A673 (cell line): ENCODE results near the gene SH2B3. TPM values are rescaled to one million over a fixed set of nuclear protein-coding genes. Genes with fewer than 3 reads are reported as not detected.

Experiments
- BruUV-seq: library from RNA; stranded (reverse); fragments of 400-500 nt; replicated peaks from 2 replicates; lab custom pipeline; 2021; lab: Mats Ljungman, UMichigan
- CTCF ChIA-PET: fragments of 300-600 bp; sonication (Branson Sonifier 250); formaldehyde crosslinking; loops from one replicate; lab custom pipeline; 2022; ENCODE audit warnings: antibody characterized with exemption; lab: Charles Lee
- POLR2A ChIA-PET: fragments of 300-600 bp; sonication (Branson Sonifier 250); formaldehyde crosslinking; loops from one replicate; lab custom pipeline; 2022; ENCODE audit warnings: antibody characterized with exemption; ENCODE audit not compliant: low non-redundant PET; lab: Charles Lee
- DNase-seq: peaks from one replicate; pipeline ENCODE4 v3.0.0-alpha.2; 2015; ENCODE audit warnings: low spot score
- H3K27ac ChIP-seq: fragments of 200-600 bp; sonication (generic); 2 replicates; pipeline ENCODE4 v1.5.1; 2016; ENCODE audit warnings: mixed run types, low read depth, mild to moderate bottlenecking, mixed read lengths, antibody characterized with exemption, low read length; ENCODE audit not compliant: poor library complexity, severe bottlenecking
- H3K27me3 ChIP-seq: fragments of 200-600 bp; sonication (generic); replicated peaks from 2 replicates; pipeline ENCODE4 v1.6.1; 2017; ENCODE audit warnings: mixed run types, low read depth, mild to moderate bottlenecking, mixed read lengths, antibody characterized with exemption, low read length; ENCODE audit not compliant: insufficient read depth, poor library complexity
- H3K36me3 ChIP-seq: fragments of 200-600 bp; sonication (generic); 2 replicates; pipeline ENCODE4 v1.6.1; 2016; ENCODE audit warnings: mixed run types, mild to moderate bottlenecking, mixed read lengths, antibody characterized with exemption, low read length; ENCODE audit not compliant: insufficient read depth, poor library complexity, severe bottlenecking
- H3K4me1 ChIP-seq: fragments of 200-600 bp; sonication (generic); 2 replicates; pipeline ENCODE4 v1.6.1; 2017; ENCODE audit warnings: mixed run types, mild to moderate bottlenecking, mixed read lengths, antibody characterized with exemption, low read length; ENCODE audit not compliant: insufficient read depth, poor library complexity, severe bottlenecking
- H3K4me3 ChIP-seq: fragments of 200-600 bp; sonication (generic); 2 replicates; pipeline ENCODE4 v1.5.1; 2016; ENCODE audit warnings: low read depth, mixed run types, mild to moderate bottlenecking, mixed read lengths, low read length; ENCODE audit not compliant: poor library complexity, severe bottlenecking
- H3K9me3 ChIP-seq: fragments of 200-600 bp; sonication (generic); 2 replicates; pipeline ENCODE4 v1.6.1; 2016; ENCODE audit warnings: mixed run types, low read depth, mild to moderate bottlenecking, mixed read lengths, antibody characterized with exemption, low read length; ENCODE audit not compliant: poor library complexity, severe bottlenecking
- CTCF ChIP-seq: fragments of 300-800, 200-600 bp; sonication (generic); conservative IDR thresholded peaks from 2 replicates; pipeline ENCODE4 v1.5.1; 2017; ENCODE audit warnings: low read depth, mild to moderate bottlenecking, antibody characterized with exemption, low read length, moderate library complexity, mixed read lengths
- EZH2 ChIP-seq: fragments of 200-600 bp; sonication (generic); IDR thresholded peaks from 2 replicates; pipeline ENCODE4 v1.6.1; 2017; ENCODE audit warnings: borderline replicate concordance, low read depth, mild to moderate bottlenecking, mixed read lengths, antibody characterized with exemption, low read length; ENCODE audit not compliant: poor library complexity, severe bottlenecking
- intact Hi-C: fragments of 100-400 bp; cut with micrococcal nuclease; formaldehyde crosslinking; loops from one replicate; pipeline ENCODE4 v1.10.0; 2022; ENCODE audit not compliant: unreplicated experiment
- total RNA-seq: library from RNA; stranded (reverse); gene quantifications from 2 replicates; pipeline ENCODE4 v1.2.3, GENCODE V29; 2021

The SH2B3 gene
- total RNA-seq, 1 experiment from 2014 or later, result 133 TPM

DNA sequence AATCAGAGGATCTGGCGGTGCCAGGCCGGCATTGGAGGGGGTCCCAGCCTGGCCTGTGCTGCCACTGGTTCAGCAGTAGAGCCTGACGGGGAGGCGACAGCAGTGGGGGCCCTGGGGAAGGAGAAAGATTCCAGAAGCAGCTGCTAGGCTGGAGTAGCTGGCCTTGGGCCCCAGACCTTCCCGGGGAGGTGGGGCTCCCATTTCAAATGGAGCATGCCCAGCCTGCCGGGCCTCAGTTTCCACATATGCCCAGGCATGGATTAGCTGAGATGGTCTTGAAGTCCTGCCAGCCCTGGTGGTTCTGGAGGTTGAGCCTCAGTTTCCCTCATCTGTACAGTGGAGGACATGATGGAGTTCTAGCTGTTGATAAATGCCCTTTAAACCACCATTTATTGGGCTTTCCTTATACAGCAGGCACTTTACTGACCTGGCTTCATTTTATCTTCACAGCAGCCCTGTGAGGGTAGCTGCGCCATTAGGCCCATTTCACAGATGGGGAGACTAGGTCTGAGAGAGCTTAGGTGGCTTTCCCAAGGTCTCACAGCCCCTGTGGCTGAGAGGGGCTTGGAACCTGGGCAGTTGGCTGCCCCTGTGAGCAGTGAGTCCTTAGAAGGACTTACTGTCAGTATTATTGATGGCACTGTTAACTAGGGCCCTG is 21.8 kb downstream of the SH2B3 start:
- Histone ChIP-seq H3K9me3 (no peaks in the 10 kb centered on the region), H3K4me1 (peaks cover 55% of the 10 kb centered on the region), H3K27me3 (no peaks in the 10 kb centered on the region), H3K27ac (no peak overlapping the region), H3K36me3 (peaks cover 19% of the 10 kb centered on the region), H3K4me3 (no peak overlapping the region)
- BruUV-seq, result no TSS peak
- no peak for DNase-seq
- intact Hi-C loops, result no loop called here
- ChIA-PET POLR2A (interaction anchor here (0.7 kb wide), 1 partner anchor 14 kb away, joined by 15 read pairs; no protein-coding TSS in a partner anchor), CTCF (interaction anchor here (0.6 kb wide), 1 partner anchor 114 kb away, joined by 5 read pairs; no protein-coding TSS in a partner anchor)
- TF ChIP-seq EZH2 (no peak), CTCF (no peak)

GRCh38 chr12:111428081-111428727 is 22.5 kb downstream of the SH2B3 start:
- H3K4me3 ChIP-seq, result no peak overlapping the region
- intact Hi-C loops, result no loop called here
- CTCF ChIA-PET, result no interaction called here
- no peaks in the 10 kb centered on the region for H3K27me3 ChIP-seq
- POLR2A ChIA-PET, result no interaction called here
- DNase-seq, result no peak
- H3K4me1 ChIP-seq, result peaks cover 59% of the 10 kb centered on the region
- no peaks in the 10 kb centered on the region for H3K9me3 ChIP-seq
- no TSS peak for BruUV-seq
- H3K27ac ChIP-seq, result peak overlapping the region; percentile 59
- TF ChIP-seq EZH2 (no peak), CTCF (no peak)
- peaks cover 19% of the 10 kb centered on the region for H3K36me3 ChIP-seq

DNA sequence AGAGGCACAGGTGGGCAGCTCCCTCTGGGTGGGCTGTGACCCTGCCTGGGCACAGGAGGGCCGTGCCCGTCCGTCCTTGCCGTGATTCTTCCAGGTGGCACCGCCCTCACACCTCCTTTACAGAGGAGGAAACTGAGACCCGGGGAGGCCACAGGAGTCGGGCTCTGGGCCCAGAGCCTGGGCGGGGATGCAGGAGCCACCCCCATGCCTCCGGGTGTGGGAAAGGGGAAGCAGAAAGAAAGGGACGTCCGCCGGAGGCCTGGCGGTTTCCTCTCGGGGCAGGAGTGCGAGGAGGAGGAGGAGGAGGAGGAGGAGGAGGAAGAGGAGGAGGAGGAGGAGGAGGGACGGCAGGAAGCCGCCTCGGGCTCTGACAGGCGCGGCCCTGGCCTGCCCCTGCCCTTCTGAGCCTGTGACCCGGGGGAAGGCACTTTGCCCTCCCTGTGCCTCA is 23.0 kb downstream of the SH2B3 start:
- H3K36me3 ChIP-seq, result peaks cover 18% of the 10 kb centered on the region
- no peak overlapping the region for H3K4me3 ChIP-seq
- intact Hi-C loops, result no loop called here
- peaks cover 65% of the 10 kb centered on the region for H3K4me1 ChIP-seq
- CTCF ChIA-PET, result no interaction called here
- POLR2A ChIA-PET, result no interaction called here
- H3K27me3 ChIP-seq, result no peaks in the 10 kb centered on the region
- BruUV-seq, result no TSS peak
- DNase-seq, result no peak
- peak overlapping the region; percentile 59 for H3K27ac ChIP-seq
- TF ChIP-seq CTCF (no peak), EZH2 (no peak)
- H3K9me3 ChIP-seq, result no peaks in the 10 kb centered on the region
